Mesodermal cell (in vitro differentiated cells): ENCODE measurements around the gene ZNF469.

Experiments used
- H3K27ac ChIP-seq: 2 replicates; pipeline ENCODE4 v1.7.0; 2013; ENCODE audit warnings: mild to moderate bottlenecking, low read depth, low read length, moderate library complexity; ENCODE audit not compliant: severe bottlenecking
- H3K36me3 ChIP-seq: 2 replicates; pipeline ENCODE4 v1.7.1; 2013; ENCODE audit warnings: mild to moderate bottlenecking, low read length, moderate library complexity; ENCODE audit not compliant: control insufficient read depth, insufficient read depth
- H3K4me1 ChIP-seq: one replicate; pipeline ENCODE4 v1.7.1; 2013; ENCODE audit warnings: mild to moderate bottlenecking, low read length; ENCODE audit not compliant: insufficient read depth, control insufficient read depth, poor library complexity, severe bottlenecking
- H3K4me3 ChIP-seq: 2 replicates; pipeline ENCODE4 v1.7.0; 2013; ENCODE audit warnings: low read length, control low read depth, mild to moderate bottlenecking; ENCODE audit not compliant: insufficient read depth, poor library complexity, severe bottlenecking; ENCODE audit errors: extremely low read depth
- H3K9me3 ChIP-seq: 2 replicates; pipeline ENCODE4 v1.7.1; 2013; ENCODE audit warnings: mild to moderate bottlenecking, low read length, moderate library complexity; ENCODE audit not compliant: control insufficient read depth
- WGBS, 2 experiments: methylation state at CpG; one replicate each; pipeline ENCODE4 v1.1.5; 2013; ENCODE audit warnings: missing lambda C conversion rate in 2 of 2; ENCODE audit not compliant: insufficient coverage in 2 of 2; 5-methylcytosine and 5-hydroxymethylcytosine counted together

The ZNF469 gene

GRCh38 chr16:88363239-88363891 is 19.4 kb upstream of the ZNF469 start:
- Histone ChIP-seq H3K9me3 (no peaks in the 10 kb centered on the region), H3K4me3 (no peak overlapping the region), H3K27ac (no peak overlapping the region), H3K36me3 (no peaks in the 10 kb centered on the region), H3K4me1 (no peaks in the 10 kb centered on the region)
- WGBS, 2 experiments, result 44 to 73% methylated on average over 1 of the region's 2 CpGs

GRCh38 chr16:88365244-88365865 is 17.4 kb upstream of the ZNF469 start:
- Histone ChIP-seq H3K4me3 (no peak overlapping the region), H3K36me3 (no peaks in the 10 kb centered on the region), H3K4me1 (no peaks in the 10 kb centered on the region), H3K9me3 (no peaks in the 10 kb centered on the region), H3K27ac (no peak overlapping the region)
- 84 to 92% methylated on average over 5 to 6 of the region's 6 CpGs for WGBS, 2 experiments

GRCh38 chr16:88366032-88366703 is 16.6 kb upstream of the ZNF469 start:
- WGBS, 2 experiments, result 90 to 91% methylated on average over 4 of the region's 4 CpGs
- Histone ChIP-seq H3K27ac (no peak overlapping the region), H3K36me3 (no peaks in the 10 kb centered on the region), H3K4me1 (no peaks in the 10 kb centered on the region), H3K9me3 (no peaks in the 10 kb centered on the region), H3K4me3 (no peak overlapping the region)

- Histone ChIP-seq H3K9me3 (no peaks in the 10 kb centered on the region), H3K4me3 (no peak overlapping the region)
- WGBS, 2 experiments, result 96 to 100% methylated on average over 4 of the region's 4 CpGs
These were observed 16.1 kb upstream of the ZNF469 start for GRCh38 chr16:88366704-88367047.

GRCh38 chr16:88367560-88367959 is 15.2 kb upstream of the ZNF469 start:
- H3K36me3 ChIP-seq, result no peaks in the 10 kb centered on the region
- H3K4me1 ChIP-seq, result no peaks in the 10 kb centered on the region
- H3K9me3 ChIP-seq, result peaks cover 5% of the 10 kb centered on the region
- no peak overlapping the region for H3K4me3 ChIP-seq
- WGBS, 2 experiments, result 89 to 90% methylated on average over 8 to 11 of the region's 11 CpGs
- no peak overlapping the region for H3K27ac ChIP-seq

More at GRCh38 chr16:88366704-88367047, 16.1 kb upstream of the ZNF469 start:
- H3K27ac ChIP-seq, result no peak overlapping the region
- no peaks in the 10 kb centered on the region for H3K36me3 ChIP-seq
- H3K4me1 ChIP-seq, result no peaks in the 10 kb centered on the region

GRCh38 chr16:88368036-88368435 is 14.7 kb upstream of the ZNF469 start:
- no peak overlapping the region for H3K4me3 ChIP-seq
- 90 to 96% methylated on average over 11 to 13 of the region's 13 CpGs for WGBS, 2 experiments
- H3K9me3 ChIP-seq, result peaks cover 5% of the 10 kb centered on the region
- no peak overlapping the region for H3K27ac ChIP-seq
- no peaks in the 10 kb centered on the region for H3K36me3 ChIP-seq
- H3K4me1 ChIP-seq, result no peaks in the 10 kb centered on the region

GRCh38 chr16:88368994-88369393 is 13.8 kb upstream of the ZNF469 start:
- no peaks in the 10 kb centered on the region for H3K36me3 ChIP-seq
- peaks cover 5% of the 10 kb centered on the region for H3K9me3 ChIP-seq
- 92 to 93% methylated on average over 4 to 6 of the region's 7 CpGs for WGBS, 2 experiments
- no peaks in the 10 kb centered on the region for H3K4me1 ChIP-seq
- H3K4me3 ChIP-seq, result no peak overlapping the region
- H3K27ac ChIP-seq, result no peak overlapping the region

GRCh38 chr16:88369447-88370008 is 13.2 kb upstream of the ZNF469 start:
- 89 to 90% methylated on average over 11 to 13 of the region's 14 CpGs for WGBS, 2 experiments
- Histone ChIP-seq H3K9me3 (peaks cover 5% of the 10 kb centered on the region), H3K4me1 (no peaks in the 10 kb centered on the region), H3K27ac (no peak overlapping the region), H3K36me3 (no peaks in the 10 kb centered on the region), H3K4me3 (no peak overlapping the region)

GRCh38 chr16:88370365-88370764 is 12.4 kb upstream of the ZNF469 start:
- Histone ChIP-seq H3K36me3 (no peaks in the 10 kb centered on the region), H3K4me3 (no peak overlapping the region), H3K4me1 (no peaks in the 10 kb centered on the region), H3K27ac (no peak overlapping the region), H3K9me3 (peaks cover 5% of the 10 kb centered on the region)
- 92 to 93% methylated on average over 15 of the region's 15 CpGs for WGBS, 2 experiments

GRCh38 chr16:88372522-88372921 is 10.2 kb upstream of the ZNF469 start:
- H3K4me3 ChIP-seq, result no peak overlapping the region
- no peak overlapping the region for H3K27ac ChIP-seq
- H3K9me3 ChIP-seq, result peaks cover 5% of the 10 kb centered on the region
- WGBS, 2 experiments, result 93 to 98% methylated on average over 2 of the region's 2 CpGs
- peaks cover 5% of the 10 kb centered on the region for H3K4me1 ChIP-seq
- no peaks in the 10 kb centered on the region for H3K36me3 ChIP-seq
